IPS DF 6.9 (cell line): ENCODE data around the gene PPP2R2C.

Experiments used
- DNase-seq: peaks from one replicate; pipeline ENCODE4 v3.0.0-alpha.2; 2013; ENCODE audit warnings: low read depth, low spot score
- H3K27ac ChIP-seq: one replicate; pipeline ENCODE4 v1.5.1; 2013; ENCODE audit warnings: low read length, control low read depth
- H3K27me3 ChIP-seq: 2 replicates; pipeline ENCODE4 v1.6.1; 2013; ENCODE audit warnings: mild to moderate bottlenecking, low read length; ENCODE audit not compliant: control insufficient read depth, insufficient read depth
- H3K36me3 ChIP-seq: 2 replicates; pipeline ENCODE4 v1.6.1; 2013; ENCODE audit warnings: low read length; ENCODE audit not compliant: control insufficient read depth, insufficient read depth
- H3K4me1 ChIP-seq: 2 replicates; pipeline ENCODE4 v1.6.1; 2013; ENCODE audit warnings: low read length; ENCODE audit not compliant: control insufficient read depth, insufficient read depth
- H3K4me3 ChIP-seq: 2 replicates; pipeline ENCODE4 v1.5.1; 2013; ENCODE audit warnings: mild to moderate bottlenecking, low read length
- H3K9me3 ChIP-seq: 2 replicates; pipeline ENCODE4 v1.6.1; 2013; ENCODE audit warnings: low read length, inconsistent platforms; ENCODE audit not compliant: control insufficient read depth, insufficient read depth
- WGBS: extraction: QIAGEN DNeasy Blood & Tissue Kit; methylation state at CpG from one replicate; pipeline ENCODE4 v1.1.7; 2013; ENCODE audit warnings: mixed read lengths, missing lambda C conversion rate; ENCODE audit not compliant: insufficient read length, insufficient coverage; 5-methylcytosine and 5-hydroxymethylcytosine counted together

PPP2R2C gene

DNA sequence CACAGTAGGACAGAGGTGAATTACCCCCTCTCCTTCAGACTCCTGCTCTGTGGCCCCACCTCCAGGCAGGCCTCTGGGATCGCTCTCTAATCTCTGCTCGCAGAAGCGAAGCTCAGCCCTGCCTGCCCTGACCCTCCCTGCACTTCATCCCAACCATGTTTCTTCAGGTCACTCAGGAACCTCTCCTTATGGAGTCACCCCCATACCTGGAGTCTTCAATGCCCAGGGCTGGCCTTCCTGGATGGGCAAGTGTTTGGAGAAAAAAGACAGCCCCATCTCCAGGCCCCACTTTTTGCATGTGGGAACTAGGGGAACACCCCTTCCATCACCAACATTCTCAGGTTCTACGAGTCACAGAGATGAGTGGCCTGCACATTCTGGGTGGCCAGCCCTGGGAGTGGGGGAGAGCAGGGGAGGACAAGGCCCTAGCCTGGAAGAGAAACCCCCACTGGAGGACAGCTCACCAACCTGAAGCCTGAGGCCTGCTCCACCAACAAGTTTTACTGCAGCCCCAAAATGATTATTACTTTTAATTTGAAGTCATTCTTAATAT is 90.8 kb downstream of the PPP2R2C start:
- no peaks in the 10 kb centered on the region for H3K27me3 ChIP-seq
- no peak overlapping the region for H3K27ac ChIP-seq
- WGBS = no CpG with 5 or more reads among the region's 4 CpGs
- no peak overlapping the region for H3K4me3 ChIP-seq
- H3K4me1 ChIP-seq = 0 out of 2 replicates have a peak, but pooled peaks cover 2% of the 10 kb centered on the region
- no peaks in the 10 kb centered on the region for H3K9me3 ChIP-seq
- DNase-seq = no peak
- H3K36me3 ChIP-seq = no peaks in the 10 kb centered on the region

DNA sequence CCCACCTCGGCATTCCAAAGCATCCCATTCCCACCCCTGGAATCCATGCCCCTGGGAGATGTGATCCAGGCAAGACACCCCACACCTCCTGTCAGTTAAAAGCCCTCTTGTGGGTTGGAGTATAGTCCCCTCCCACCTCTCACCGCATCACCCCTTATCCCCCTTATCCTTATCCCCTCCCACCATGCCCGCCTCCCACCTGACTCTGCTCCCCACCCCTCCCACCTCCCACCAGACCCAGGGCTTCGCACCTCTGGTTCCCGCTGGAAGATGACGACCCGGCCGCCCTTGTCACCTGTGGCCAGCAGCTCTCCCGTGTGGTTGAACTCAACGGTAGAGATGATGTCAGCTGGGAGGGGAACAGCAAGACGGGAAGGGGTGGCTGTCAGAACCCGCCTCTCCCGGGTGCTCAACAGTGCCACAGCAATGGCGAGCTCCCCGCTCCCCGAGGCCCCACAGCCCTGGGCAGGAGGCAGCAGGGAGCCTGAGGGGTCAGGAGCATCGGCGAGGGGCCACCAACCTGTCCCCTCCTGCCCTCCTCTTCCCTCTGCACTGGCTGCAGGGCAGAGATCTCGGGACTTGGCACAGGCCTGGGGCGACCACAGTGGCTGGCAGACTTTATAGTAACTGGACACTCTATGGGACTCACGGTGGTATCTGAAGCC is 91.5 kb downstream of the PPP2R2C start:
- Histone ChIP-seq H3K36me3 (no peaks in the 10 kb centered on the region), H3K27me3 (no peaks in the 10 kb centered on the region), H3K4me1 (0 out of 2 replicates have a peak, but pooled peaks cover 2% of the 10 kb centered on the region), H3K9me3 (no peaks in the 10 kb centered on the region), H3K27ac (no peak overlapping the region), H3K4me3 (no peak overlapping the region)
- no CpG with 5 or more reads among the region's 21 CpGs for WGBS
- DNase-seq = no peak

GRCh38 chr4:6379767-6380745 is 92.4 kb downstream of the PPP2R2C start:
- H3K9me3 ChIP-seq = no peaks in the 10 kb centered on the region
- no peak overlapping the region for H3K4me3 ChIP-seq
- H3K36me3 ChIP-seq = no peaks in the 10 kb centered on the region
- 0 out of 2 replicates have a peak, but pooled peaks cover 2% of the 10 kb centered on the region for H3K4me1 ChIP-seq
- no peak overlapping the region for H3K27ac ChIP-seq
- H3K27me3 ChIP-seq = no peaks in the 10 kb centered on the region
- WGBS = no CpG with 5 or more reads among the region's 24 CpGs
- DNase-seq = no peak

DNA sequence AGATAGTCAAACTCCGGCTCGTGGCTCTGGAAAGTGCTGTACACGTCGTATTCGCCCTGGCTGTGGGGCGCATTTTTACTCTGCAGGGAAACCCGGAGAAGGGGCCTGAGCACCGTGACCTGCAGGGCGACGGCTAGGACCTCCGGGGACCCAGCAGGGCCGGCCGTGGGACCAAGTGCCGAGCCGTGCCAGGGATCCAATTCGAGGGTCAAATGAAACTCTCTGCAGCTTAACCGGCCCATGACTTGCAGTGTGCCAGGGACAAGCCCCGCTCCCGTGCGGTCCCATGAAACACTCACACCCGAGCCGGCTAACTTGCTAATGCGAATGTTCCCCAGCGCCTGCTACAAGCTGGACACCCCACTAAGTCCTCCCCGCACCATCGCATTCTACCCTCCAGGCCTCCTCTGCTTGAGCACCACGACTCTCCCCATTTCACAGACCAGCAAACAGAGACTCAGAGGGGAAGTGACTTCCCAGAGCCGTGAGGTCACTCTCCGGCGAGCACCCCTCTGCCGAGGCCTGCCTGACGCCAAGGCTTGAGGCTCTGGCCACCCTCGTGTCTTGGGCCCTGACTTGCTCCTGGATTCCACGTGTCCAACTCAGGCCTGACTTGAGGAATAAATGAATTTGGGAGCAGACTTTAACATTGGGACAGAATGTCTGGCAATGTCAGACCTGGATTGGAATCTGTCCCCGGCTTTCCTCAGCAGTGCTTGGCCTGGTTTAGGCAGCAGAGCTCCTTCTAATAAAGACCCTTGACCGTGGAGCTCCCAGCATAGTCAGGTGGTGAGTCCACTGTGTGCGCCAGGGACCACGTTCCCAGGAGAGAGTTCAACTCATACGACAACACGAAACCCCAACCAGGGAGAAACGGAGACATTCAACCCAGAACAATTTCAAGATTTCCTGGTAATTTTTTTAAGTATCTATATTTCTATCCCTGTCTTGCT is 93.6 kb downstream of the PPP2R2C start:
- no peak overlapping the region for H3K4me3 ChIP-seq
- H3K27ac ChIP-seq = no peak overlapping the region
- WGBS = no CpG with 5 or more reads among the region's 41 CpGs
- no peaks in the 10 kb centered on the region for H3K9me3 ChIP-seq
- H3K36me3 ChIP-seq = no peaks in the 10 kb centered on the region
- no peaks in the 10 kb centered on the region for H3K27me3 ChIP-seq
- no peak for DNase-seq
- H3K4me1 ChIP-seq = 0 out of 2 replicates have a peak, but pooled peaks cover 2% of the 10 kb centered on the region

DNA sequence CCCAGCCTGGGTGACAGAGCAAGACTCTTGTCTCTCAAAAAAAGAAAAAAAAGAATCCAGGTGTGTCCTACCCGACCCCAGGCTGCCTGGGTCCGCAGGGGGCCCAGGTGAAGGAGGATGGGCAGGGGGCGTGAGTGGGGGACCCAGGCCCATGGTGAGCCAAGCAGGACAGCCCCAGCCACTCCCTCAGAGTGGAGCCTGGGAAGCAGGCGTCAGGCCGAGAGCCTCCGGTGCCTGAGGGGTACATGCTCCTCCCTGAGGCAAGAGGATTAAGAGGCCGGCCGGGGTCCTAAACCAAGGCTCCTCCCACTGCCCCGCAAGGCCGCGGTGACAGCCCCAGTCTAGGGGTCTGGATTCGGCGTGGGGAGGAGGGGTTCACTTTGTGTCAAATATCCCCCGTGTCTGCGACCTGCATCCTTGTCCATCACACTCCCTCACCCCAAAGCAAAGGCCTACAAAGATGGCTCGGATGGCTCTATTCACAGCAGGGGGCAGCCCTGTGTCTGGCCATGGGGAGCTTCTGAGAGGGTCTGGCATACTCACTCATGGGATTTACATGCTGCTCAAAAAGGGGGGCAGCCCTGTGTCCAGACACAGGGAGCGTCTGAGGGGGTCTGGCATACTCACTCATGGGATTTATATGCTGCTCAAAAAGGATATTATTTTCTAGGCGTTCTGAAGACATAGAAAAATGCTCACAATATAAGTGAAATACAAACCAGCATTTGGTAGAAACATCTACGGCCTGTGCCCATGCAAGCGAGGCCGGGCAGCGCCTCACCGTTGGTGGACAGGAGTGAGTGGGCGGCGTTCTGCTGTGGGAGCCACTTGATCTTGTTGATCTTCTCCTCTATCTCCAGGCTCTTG is 94.6 kb downstream of the PPP2R2C start:
- WGBS = no CpG with 5 or more reads among the region's 25 CpGs
- Histone ChIP-seq H3K27me3 (no peaks in the 10 kb centered on the region), H3K4me3 (no peak overlapping the region), H3K4me1 (0 out of 2 replicates have a peak, but pooled peaks cover 2% of the 10 kb centered on the region), H3K9me3 (no peaks in the 10 kb centered on the region), H3K36me3 (no peaks in the 10 kb centered on the region), H3K27ac (no peak overlapping the region)
- no peak for DNase-seq

- H3K9me3 ChIP-seq = no peaks in the 10 kb centered on the region
- DNase-seq = no peak
- WGBS = no CpG with 5 or more reads among the region's 19 CpGs
- no peaks in the 10 kb centered on the region for H3K36me3 ChIP-seq
- H3K4me3 ChIP-seq = no peak overlapping the region
- H3K27ac ChIP-seq = no peak overlapping the region
- H3K4me1 ChIP-seq = 0 out of 2 replicates have a peak, but pooled peaks cover 2% of the 10 kb centered on the region
- H3K27me3 ChIP-seq = no peaks in the 10 kb centered on the region
Measured at GRCh38 chr4:6375620-6376295, 96.7 kb downstream of the PPP2R2C start.

DNA sequence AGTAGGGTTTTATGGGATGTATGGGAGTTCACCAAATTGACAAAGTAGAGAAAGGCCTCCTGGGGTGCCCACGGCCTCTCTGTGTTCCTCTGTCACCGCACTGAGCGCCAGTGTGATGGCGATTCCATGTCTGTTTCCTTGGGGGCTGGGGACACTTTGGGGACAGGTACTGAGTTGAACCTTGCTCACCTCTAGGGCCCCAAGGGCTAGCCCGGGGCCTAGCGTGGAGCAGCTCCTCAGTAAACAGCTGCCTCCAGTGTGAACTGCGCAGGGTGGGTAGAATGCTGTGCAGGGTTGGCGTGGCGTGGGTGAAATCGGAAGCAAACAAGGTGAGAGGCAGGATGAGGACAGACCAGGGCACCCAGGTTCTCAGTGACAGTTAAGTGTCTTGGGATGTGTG is 97.8 kb downstream of the PPP2R2C start:
- Histone ChIP-seq H3K27ac (no peak overlapping the region), H3K27me3 (no peaks in the 10 kb centered on the region), H3K9me3 (no peaks in the 10 kb centered on the region), H3K4me1 (peaks cover 1% of the 10 kb centered on the region; the same call in 1 of the 2 replicates), H3K36me3 (no peaks in the 10 kb centered on the region), H3K4me3 (no peak overlapping the region)
- whole genome bisulfite sequencing = no CpG with 5 or more reads among the region's 10 CpGs
- DNase-seq = no peak

- H3K27ac ChIP-seq = no peak overlapping the region
- WGBS = no CpG with 5 or more reads among the region's 12 CpGs
- no peaks in the 10 kb centered on the region for H3K27me3 ChIP-seq
- peaks cover 1% of the 10 kb centered on the region; the same call in 1 of the 2 replicates for H3K4me1 ChIP-seq
- H3K36me3 ChIP-seq = no peaks in the 10 kb centered on the region
- H3K4me3 ChIP-seq = no peak overlapping the region
- DNase-seq = no peak
- no peaks in the 10 kb centered on the region for H3K9me3 ChIP-seq
Measured at GRCh38 chr4:6373541-6374410, 98.6 kb downstream of the PPP2R2C start.
